D721Med (cell line): ENCODE data around the gene PROX1.
A peak's percentile ranks its signal among the peaks of the same experiment; 100 is the strongest.

Experiments
- DNase-seq: peaks from one replicate; pipeline ENCODE4 v3.0.0; 2011; ENCODE audit warnings: low spot score; ENCODE audit not compliant: insufficient read length
- FAIRE-seq: peaks from 2 replicates; lab custom pipeline; 2011; peaks lifted over from hg19 to GRCh38; lab: Jason Lieb, UNC
- CTCF ChIP-seq: IDR thresholded peaks from 2 replicates; pipeline ENCODE4 v1.5.1; 2012; ENCODE audit warnings: mild to moderate bottlenecking, control low read depth; ENCODE audit not compliant: insufficient read depth; ENCODE audit errors: missing control alignments

Gene PROX1

DNA sequence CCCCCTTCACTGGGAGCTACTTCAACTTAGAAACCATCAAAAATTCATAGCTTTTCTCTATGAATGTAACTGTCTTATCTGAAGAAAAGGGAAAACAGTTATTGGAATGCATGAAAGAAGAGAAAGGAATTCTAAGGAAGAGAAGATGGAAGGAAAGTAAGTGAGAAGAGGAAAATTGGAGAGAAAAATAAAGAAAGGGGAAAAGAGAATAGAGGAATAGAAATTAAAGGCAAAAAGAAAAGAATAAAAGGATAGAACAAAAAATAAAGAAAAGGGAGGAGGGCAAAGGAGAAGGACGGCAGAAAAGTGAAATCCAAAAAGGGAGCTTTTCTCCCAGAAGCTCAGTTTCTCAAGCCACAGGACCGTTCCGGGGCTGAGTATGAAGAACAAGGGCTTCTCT is 9.9 kb upstream of the PROX1 start:
- TF ChIP-seq CTCF, result no peak
- no peak for DNase-seq
- peak; percentile 44 for FAIRE-seq

- TF ChIP-seq CTCF, result no peak
- DNase-seq, result no peak
- FAIRE-seq, result no peak
Observed at GRCh38 chr1:213979751-213980586, 7.8 kb upstream of the PROX1 start.

GRCh38 chr1:213980906-213981305 is 6.9 kb upstream of the PROX1 start:
- no peak for FAIRE-seq

GRCh38 chr1:213982289-213982671 is 5.5 kb upstream of the PROX1 start:
- TF ChIP-seq CTCF, result no peak
- FAIRE-seq (no peak), DNase-seq (no peak)

More at GRCh38 chr1:213980906-213981305, 6.9 kb upstream of the PROX1 start:
- TF ChIP-seq CTCF, result no peak
- no peak for DNase-seq

- TF ChIP-seq CTCF, result no peak
- DNase-seq (no peak), FAIRE-seq (no peak)
Observed at GRCh38 chr1:213982672-213983492, 4.9 kb upstream of the PROX1 start.

GRCh38 chr1:213983493-213984386 is 4.0 kb upstream of the PROX1 start:
- FAIRE-seq, result no peak
- no peak for DNase-seq
- no peak for TF ChIP-seq CTCF
